Right ventricle myocardium inferior (tissue), 1 donor: ENCODE data around the gene CGAS. TPM values are rescaled to one million over a fixed set of nuclear protein-coding genes. Genes with fewer than 3 reads are reported as not detected.
"Not testable (repeated sequence)": the region's sequence is repeated elsewhere in the genome, so short reads cannot be mapped to it uniquely, and the experiment has no call there.

Source experiments
- ATAC-seq: fragments of 200-7000 bp; cut with Tn5 transposase; one replicate; pipeline ENCODE4 v1.9.1; 2020; ENCODE audit warnings: mild to moderate bottlenecking, moderate library complexity
- DNase-seq: peaks from one replicate; pipeline ENCODE4 v3.0.0; 2021; ENCODE audit errors: missing footprints
- intact Hi-C: fragments of 100-400 bp; cut with DNase I; formaldehyde crosslinking; loops from one replicate; pipeline ENCODE4 v1.11.0; 2022
- total RNA-seq: library from RNA; stranded (reverse); fragmentation: NEBNext Ultra II Directional; extraction: Animal tissue kit (Norgen Biotek cat#: 25700); gene quantifications from one replicate; pipeline ENCODE4 v1.2.1, GENCODE V29; 2021
- donor health status: DM: no; HTN: yes; CAD: no; lungs with severe emphysema.

The CGAS gene
- total RNA-seq, 1 donor from 2014 or later = 0.92 TPM

- no peak for DNase-seq
- ATAC-seq = no peak
- intact Hi-C loops = no loop called here
These were observed 39.0 kb downstream of the CGAS start for GRCh38 chr6:73413102-73413501.

GRCh38 chr6:73409395-73409794 lies 42.7 kb downstream of the CGAS start:
- intact Hi-C loops = no loop called here
- ATAC-seq = no peak
- DNase-seq = no peak

DNA sequence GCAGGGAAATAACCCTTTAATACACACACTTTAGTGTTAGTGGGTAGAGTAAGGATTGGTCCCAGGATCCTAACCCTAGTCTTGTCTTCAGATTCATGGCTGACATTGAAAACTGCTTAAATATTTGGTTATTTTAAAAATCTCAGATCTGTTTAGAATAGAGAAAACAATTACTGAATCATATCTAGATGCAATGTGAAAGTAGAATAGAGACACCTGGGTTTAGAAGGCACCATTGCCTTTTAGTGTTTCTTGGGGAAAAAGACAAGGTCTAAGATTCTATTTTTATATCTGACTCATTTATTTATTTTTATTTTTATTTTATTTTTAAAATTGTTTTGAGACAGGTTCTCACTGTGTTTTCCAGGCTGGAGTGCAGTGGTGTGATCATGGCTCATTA lies 51.4 kb downstream of the CGAS start:
- ATAC-seq = no peak
- intact Hi-C loops = no loop called here

GRCh38 chr6:73395875-73396274 lies 56.2 kb downstream of the CGAS start:
- intact Hi-C loops = no loop called here
- no peak for ATAC-seq
- DNase-seq = no peak

More for the DNA sequence above, 51.4 kb downstream of the CGAS start:
- DNase-seq = no peak

- ATAC-seq = peak; percentile 77
- peak; percentile 82 for DNase-seq
- intact Hi-C loops = no loop called here
These were observed 57.3 kb downstream of the CGAS start, which contains the start of gene DDX43 for GRCh38 chr6:73394577-73395354. TSS of gene DDX43 (plus strand) at chr6:73394828. CDS start at chr6:73394906, 78 bp downstream.

GRCh38 chr6:73393278-73393677 lies 58.8 kb downstream of the CGAS start:
- intact Hi-C loops = no loop called here
- ATAC-seq (no peak), DNase-seq (no peak)

DNA sequence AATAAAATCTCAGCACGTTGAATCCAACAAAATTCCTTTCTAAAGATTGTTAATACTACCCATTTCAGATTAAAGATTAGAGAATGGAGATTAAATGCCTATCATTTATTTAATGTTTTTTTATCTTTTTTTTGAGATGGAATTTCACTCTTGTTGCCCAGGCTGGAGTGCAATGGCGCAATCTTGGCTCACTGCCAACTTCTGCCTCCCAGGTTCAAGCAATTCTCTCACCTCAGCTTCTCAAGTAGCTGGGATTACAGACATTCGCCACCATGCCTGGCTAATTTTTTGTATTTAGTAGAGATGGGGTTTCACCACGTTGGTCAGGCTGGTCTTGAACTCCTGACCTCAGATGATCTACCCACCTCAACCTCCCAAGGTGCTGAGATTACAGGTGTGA lies 59.9 kb downstream of the CGAS start:
- intact Hi-C loops, DNase-seq, ATAC-seq: not testable (repeated sequence)

GRCh38 chr6:73391675-73392074 lies 60.4 kb downstream of the CGAS start:
- intact Hi-C loops = no loop called here

DNA sequence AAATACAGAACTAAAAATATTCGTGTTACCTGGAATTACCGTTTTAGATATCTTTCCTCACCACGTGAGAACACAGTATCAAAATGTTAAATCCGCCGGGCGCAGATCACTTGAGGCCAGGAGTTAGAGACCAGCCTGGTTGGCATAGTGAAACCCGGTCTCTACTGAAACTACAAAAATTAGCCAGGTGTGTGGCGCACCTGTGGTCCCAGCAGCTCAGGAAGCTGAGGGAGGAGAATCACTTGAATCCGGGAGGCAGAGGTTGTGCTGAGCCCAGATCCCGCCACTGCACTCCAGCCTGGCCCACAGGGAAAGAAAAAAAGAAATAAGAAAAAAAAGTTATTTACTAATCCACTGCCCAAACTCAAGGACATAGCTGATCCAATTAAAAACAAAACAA lies 62.2 kb downstream of the CGAS start:
- intact Hi-C loops = no loop called here
- DNase-seq (no peak), ATAC-seq (no peak)

More at GRCh38 chr6:73391675-73392074, 60.4 kb downstream of the CGAS start:
- DNase-seq (no peak), ATAC-seq (no peak)

GRCh38 chr6:73388800-73389512 lies 63.1 kb downstream of the CGAS start:
- DNase-seq (peak; percentile 75), ATAC-seq (peak; percentile 72)
- intact Hi-C loops = no loop called here

DNA sequence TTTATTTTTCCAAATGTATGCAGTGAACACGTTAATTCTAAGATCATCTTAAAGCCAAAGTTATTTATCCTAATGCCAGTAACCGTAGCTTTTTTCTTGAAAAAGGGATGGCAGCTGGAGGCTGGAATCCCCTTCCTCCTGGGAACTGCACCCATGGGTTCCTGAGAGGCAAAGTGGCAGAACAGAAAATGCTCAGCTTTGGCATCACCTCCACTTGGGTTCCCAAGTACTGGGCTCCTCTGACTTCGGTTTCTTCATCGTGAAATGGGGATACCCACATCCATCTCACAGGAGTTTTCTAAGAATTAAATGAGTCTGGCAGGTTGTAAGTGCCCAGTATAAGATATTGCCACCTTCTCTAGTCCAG lies 63.7 kb downstream of the CGAS start:
- no peak for ATAC-seq
- intact Hi-C loops = no loop called here
- no peak for DNase-seq

GRCh38 chr6:73382462-73383113 lies 69.5 kb downstream of the CGAS start:
- DNase-seq = no peak
- ATAC-seq = no peak
- intact Hi-C loops = no loop called here

DNA sequence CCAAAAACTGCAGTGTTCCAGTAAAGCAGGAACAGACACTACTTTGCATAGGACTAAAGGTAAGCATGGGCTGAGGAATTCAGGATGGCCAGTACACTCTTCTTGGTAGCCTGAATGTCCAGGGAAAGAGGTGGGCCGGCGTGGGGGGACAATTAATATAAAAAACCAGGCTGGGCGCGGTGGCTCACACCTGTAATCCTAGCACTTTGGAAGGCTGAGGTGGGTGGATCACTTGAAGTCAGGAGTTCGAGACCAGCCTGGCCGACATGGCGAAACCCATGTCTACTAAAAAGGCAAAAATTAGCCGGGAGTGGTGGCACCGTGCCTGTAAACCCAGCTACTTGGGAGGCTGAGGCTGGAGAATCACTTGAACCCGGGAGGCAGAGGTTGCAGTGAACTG lies 70.6 kb downstream of the CGAS start:
- DNase-seq, ATAC-seq, intact Hi-C loops: not testable (repeated sequence)

- DNase-seq (no peak), ATAC-seq (no peak)
- intact Hi-C loops = no loop called here
These were observed 74.9 kb downstream of the CGAS start for GRCh38 chr6:73377225-73377624.

DNA sequence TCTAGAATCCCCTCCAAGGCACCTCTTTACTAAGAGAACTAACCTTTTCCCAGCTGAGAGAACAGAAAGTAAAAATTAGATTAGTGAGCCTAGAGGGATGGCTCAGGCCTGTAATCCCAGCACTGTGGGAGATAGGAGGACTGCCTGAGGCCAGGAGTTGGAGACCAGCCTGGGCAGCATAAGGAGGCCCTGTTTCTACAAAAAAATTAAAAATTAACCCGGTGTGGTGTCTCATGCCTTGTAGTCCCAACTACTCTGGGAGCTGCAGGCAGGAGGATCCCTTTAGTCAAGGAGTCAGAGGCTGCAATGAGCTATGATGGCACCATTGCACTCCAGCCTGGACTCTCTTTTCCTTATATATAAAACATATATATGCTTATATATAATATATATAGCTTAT lies 76.9 kb downstream of the CGAS start:
- DNase-seq (no peak), ATAC-seq (no peak)
- intact Hi-C loops = no loop called here

Other genes starting within 250 kb of the CGAS start
- gene KHDC1L, start 226.8 kb downstream of the CGAS start, total RNA-seq = not detected
- 1.2 TPM for gene KHDC1, start 189.1 kb downstream of the CGAS start, total RNA-seq
- gene DPPA5, start 98.0 kb downstream of the CGAS start, total RNA-seq = not detected
- not detected for gene KHDC3L, start 89.6 kb downstream of the CGAS start, total RNA-seq
- not detected for gene OOEP, start 82.4 kb downstream of the CGAS start, total RNA-seq
- 0.68 TPM for gene DDX43, start 57.5 kb downstream of the CGAS start, total RNA-seq
- gene MTO1, start 9.4 kb upstream of the CGAS start, total RNA-seq = 26.6 TPM
- 1,647 TPM for gene EEF1A1, start 68.7 kb upstream of the CGAS start, total RNA-seq
- 5.9 TPM for gene SLC17A5, start 201.7 kb upstream of the CGAS start, total RNA-seq
- 7.3 TPM for gene CD109, start 243.9 kb upstream of the CGAS start, total RNA-seq